WTC11 (cell line): Measurements from ENCODE around the gene LRRC10. TPM values are rescaled to one million over a fixed set of nuclear protein-coding genes. Genes with fewer than 3 reads are reported as not detected.

ENCODE experiments used
- ATAC-seq: fragments of 200-7000 bp; cut with Tn5 transposase; 2 replicates; pipeline ENCODE4 v1.10.0; 2021; ENCODE audit warnings: mild to moderate bottlenecking, moderate library complexity
- Bru-seq: library from RNA; stranded (reverse); fragments of 400-500 nt; gene quantifications from one replicate; lab custom pipeline; 2021; lab: Mats Ljungman, UMichigan
- CTCF ChIA-PET: fragments of 300-600 bp; sonication (Branson Sonifier 250); formaldehyde crosslinking; loops from one replicate; lab custom pipeline; 2021; ENCODE audit warnings: antibody characterized with exemption; lab: Charles Lee
- POLR2A ChIA-PET: fragments of 350-600 bp; sonication (Branson Sonifier 250); formaldehyde crosslinking; loops from one replicate; lab custom pipeline; 2021; ENCODE audit warnings: antibody characterized with exemption; lab: Charles Lee
- DNase-seq: peaks from one replicate; pipeline ENCODE4 v3.0.0; 2021; ENCODE audit warnings: low spot score
- H3K27ac Mint-ChIP-seq: 2 replicates; pipeline ENCODE4 v1.8.0; 2021; ENCODE audit warnings: mixed read lengths
- H3K27me3 Mint-ChIP-seq: 2 replicates; pipeline ENCODE4 v1.8.0; 2021; ENCODE audit warnings: low read depth, mild to moderate bottlenecking, moderate library complexity, mixed read lengths
- H3K36me3 Mint-ChIP-seq: 2 replicates; pipeline ENCODE4 v1.8.0; 2021; ENCODE audit warnings: mixed read lengths
- H3K4me1 Mint-ChIP-seq: 2 replicates; pipeline ENCODE4 v1.8.0; 2022; ENCODE audit warnings: mixed read lengths
- H3K4me3 Mint-ChIP-seq: 2 replicates; pipeline ENCODE4 v1.8.0; 2021; ENCODE audit warnings: mild to moderate bottlenecking, moderate library complexity, mixed read lengths
- H3K9me3 Mint-ChIP-seq: 2 replicates; pipeline ENCODE4 v1.8.0; 2021; ENCODE audit warnings: mixed read lengths
- AFF4 ChIP-seq: sonication (generic); formaldehyde crosslinking; IDR thresholded peaks from 2 replicates; pipeline ENCODE4 v1.8.1; 2023; ENCODE audit warnings: mild to moderate bottlenecking, missing genetic modification reagents, borderline replicate concordance
- CTCF ChIP-seq: fragments of 200-600 bp; IDR thresholded peaks from 2 replicates; pipeline ENCODE4 v1.8.0; 2022; ENCODE audit warnings: antibody characterized with exemption
- GTF2I ChIP-seq: fragments of 250-450 bp; sonication (Bioruptor Pico); conservative IDR thresholded peaks from 2 replicates; pipeline ENCODE4 v1.4.0; 2021; ENCODE audit warnings: mild to moderate bottlenecking
- NR2C2 ChIP-seq: sonication (generic); formaldehyde crosslinking; IDR thresholded peaks from 2 replicates; pipeline ENCODE4 v1.8.0; 2022; ENCODE audit warnings: mild to moderate bottlenecking, missing genetic modification reagents
- NR3C1 ChIP-seq: sonication (generic); formaldehyde crosslinking; conservative IDR thresholded peaks from 2 replicates; pipeline ENCODE4 v1.8.1; 2023; ENCODE audit warnings: low read depth, mild to moderate bottlenecking, missing genetic modification reagents
- RORB ChIP-seq: fragments of 250-450 bp; sonication (Bioruptor Pico); IDR thresholded peaks from 2 replicates; pipeline ENCODE4 v1.9.0; 2021; ENCODE audit warnings: mild to moderate bottlenecking
- TP53 ChIP-seq: sonication (generic); formaldehyde crosslinking; IDR thresholded peaks from 2 replicates; pipeline ENCODE4 v1.8.1; 2023; ENCODE audit warnings: mild to moderate bottlenecking, missing genetic modification reagents
- long read RNA-seq, 3 experiments: library from RNA in 1 of 3; library from capped mRNA in 1 of 3; library from polyadenylated mRNA in 1 of 3; unstranded in 2 of 3; stranded (forward) in 1 of 3; transcript quantifications; one replicate each; pipeline ENCODE4 v2.0.0, GENCODE V29; 2021
- total RNA-seq: library from RNA; stranded (reverse); gene quantifications from 3 replicates; pipeline ENCODE4 v1.2.3, GENCODE V29; 2021
- TF ChIP-seq, protein P1 (sequence below): fragments of 250-450 bp; sonication (Bioruptor Pico); IDR thresholded peaks from 2 replicates; pipeline ENCODE4 v1.9.0; 2021; ENCODE audit warnings: mild to moderate bottlenecking
- TF ChIP-seq, protein P2 (sequence below): sonication (generic); formaldehyde crosslinking; IDR thresholded peaks from 2 replicates; pipeline ENCODE4 v1.8.1; 2023; ENCODE audit warnings: mild to moderate bottlenecking, moderate library complexity, missing genetic modification reagents
- TF ChIP-seq, protein P3 (sequence below): sonication (generic); formaldehyde crosslinking; IDR thresholded peaks from 2 replicates; pipeline ENCODE4 v1.8.0; 2023; ENCODE audit warnings: missing genetic modification reagents

LRRC10 gene
- total RNA-seq (not detected in 3 replicates), Bru-seq, nascent RNA (not detected)
- long read RNA-seq, experiment 1, result 0 reads
- long read RNA-seq, experiment 2, result 0 reads
- long read RNA-seq, experiment 3, result 0 reads

DNA sequence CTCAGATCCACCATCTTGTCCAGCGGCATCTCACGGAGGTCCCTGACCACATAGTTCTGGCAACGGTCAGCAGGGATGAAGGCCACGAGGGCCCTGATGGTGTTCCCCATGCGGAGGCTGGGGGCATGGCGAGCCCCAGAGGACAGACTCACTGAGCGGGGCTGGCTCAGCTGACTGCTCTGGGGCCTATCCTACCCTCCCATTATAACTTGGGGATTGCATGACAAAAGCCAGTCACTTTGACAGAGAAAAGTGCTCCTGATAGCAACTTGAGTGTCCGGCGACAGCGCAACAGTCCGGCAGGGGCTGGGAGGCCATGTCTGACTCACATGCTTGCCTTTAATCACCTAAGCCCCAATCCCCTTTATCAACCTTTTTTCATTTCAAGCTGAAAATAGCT lies at the start of gene LRRC10:
LRRC10 (minus strand) TSS at position 179 of the 400 bp plus-strand sequence; CDS start at position 110, 69 bp downstream.
- ATAC-seq (peak; percentile 48), DNase-seq (no peak)
- no peaks in the 10 kb centered on the region for H3K9me3 Mint-ChIP-seq
- ChIA-PET CTCF (interaction anchor here (0.6 to 1.8 kb wide), 3 partner anchors 20 to 254 kb away, joined by 6 to 8 read pairs (median 6); no protein-coding TSS in a partner anchor), POLR2A (no interaction called here)
- no peak within 1 kb of the TSS for H3K4me3 Mint-ChIP-seq
- no peak for TF ChIP-seq GTF2I (CRISPR knock-in tag)
- TF ChIP-seq RORB (CRISPR knock-in tag), result no peak
- no peak for TF ChIP-seq NR3C1 (CRISPR knock-in tag)
- TF ChIP-seq, protein P1, sequence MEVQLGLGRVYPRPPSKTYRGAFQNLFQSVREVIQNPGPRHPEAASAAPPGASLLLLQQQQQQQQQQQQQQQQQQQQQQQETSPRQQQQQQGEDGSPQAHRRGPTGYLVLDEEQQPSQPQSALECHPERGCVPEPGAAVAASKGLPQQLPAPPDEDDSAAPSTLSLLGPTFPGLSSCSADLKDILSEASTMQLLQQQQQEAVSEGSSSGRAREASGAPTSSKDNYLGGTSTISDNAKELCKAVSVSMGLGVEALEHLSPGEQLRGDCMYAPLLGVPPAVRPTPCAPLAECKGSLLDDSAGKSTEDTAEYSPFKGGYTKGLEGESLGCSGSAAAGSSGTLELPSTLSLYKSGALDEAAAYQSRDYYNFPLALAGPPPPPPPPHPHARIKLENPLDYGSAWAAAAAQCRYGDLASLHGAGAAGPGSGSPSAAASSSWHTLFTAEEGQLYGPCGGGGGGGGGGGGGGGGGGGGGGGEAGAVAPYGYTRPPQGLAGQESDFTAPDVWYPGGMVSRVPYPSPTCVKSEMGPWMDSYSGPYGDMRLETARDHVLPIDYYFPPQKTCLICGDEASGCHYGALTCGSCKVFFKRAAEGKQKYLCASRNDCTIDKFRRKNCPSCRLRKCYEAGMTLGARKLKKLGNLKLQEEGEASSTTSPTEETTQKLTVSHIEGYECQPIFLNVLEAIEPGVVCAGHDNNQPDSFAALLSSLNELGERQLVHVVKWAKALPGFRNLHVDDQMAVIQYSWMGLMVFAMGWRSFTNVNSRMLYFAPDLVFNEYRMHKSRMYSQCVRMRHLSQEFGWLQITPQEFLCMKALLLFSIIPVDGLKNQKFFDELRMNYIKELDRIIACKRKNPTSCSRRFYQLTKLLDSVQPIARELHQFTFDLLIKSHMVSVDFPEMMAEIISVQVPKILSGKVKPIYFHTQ (CRISPR knock-in tag), result no peak
- no peak for TF ChIP-seq CTCF
- no peaks in the 10 kb centered on the region for H3K36me3 Mint-ChIP-seq
- H3K4me1 Mint-ChIP-seq, result peaks cover 3% of the 10 kb centered on the region; the same call in 1 of the 2 replicates
- no peak within 1 kb of the TSS for H3K27ac Mint-ChIP-seq
- peaks cover 3% of the 10 kb centered on the region; the same call in 1 of the 2 replicates for H3K27me3 Mint-ChIP-seq

- H3K4me1 Mint-ChIP-seq, result no peaks in the 10 kb centered on the region
- ChIA-PET CTCF (no interaction called here), POLR2A (no interaction called here)
- H3K27me3 Mint-ChIP-seq, result no peaks in the 10 kb centered on the region
- no peaks in the 10 kb centered on the region for H3K36me3 Mint-ChIP-seq
- no peaks in the 10 kb centered on the region for H3K9me3 Mint-ChIP-seq
- ATAC-seq, result no peak
- H3K4me3 Mint-ChIP-seq, result no peak overlapping the region
- TF ChIP-seq TP53 (no peak), AFF4 (CRISPR knock-in tag) (no peak), NR2C2 (no peak)
- TF ChIP-seq, protein P2, sequence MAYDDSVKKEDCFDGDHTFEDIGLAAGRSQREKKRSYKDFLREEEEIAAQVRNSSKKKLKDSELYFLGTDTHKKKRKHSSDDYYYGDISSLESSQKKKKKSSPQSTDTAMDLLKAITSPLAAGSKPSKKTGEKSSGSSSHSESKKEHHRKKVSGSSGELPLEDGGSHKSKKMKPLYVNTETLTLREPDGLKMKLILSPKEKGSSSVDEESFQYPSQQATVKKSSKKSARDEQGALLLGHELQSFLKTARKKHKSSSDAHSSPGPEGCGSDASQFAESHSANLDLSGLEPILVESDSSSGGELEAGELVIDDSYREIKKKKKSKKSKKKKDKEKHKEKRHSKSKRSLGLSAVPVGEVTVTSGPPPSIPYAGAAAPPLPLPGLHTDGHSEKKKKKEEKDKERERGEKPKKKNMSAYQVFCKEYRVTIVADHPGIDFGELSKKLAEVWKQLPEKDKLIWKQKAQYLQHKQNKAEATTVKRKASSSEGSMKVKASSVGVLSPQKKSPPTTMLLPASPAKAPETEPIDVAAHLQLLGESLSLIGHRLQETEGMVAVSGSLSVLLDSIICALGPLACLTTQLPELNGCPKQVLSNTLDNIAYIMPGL (CRISPR knock-in tag), result no peak
- TF ChIP-seq, protein P3, sequence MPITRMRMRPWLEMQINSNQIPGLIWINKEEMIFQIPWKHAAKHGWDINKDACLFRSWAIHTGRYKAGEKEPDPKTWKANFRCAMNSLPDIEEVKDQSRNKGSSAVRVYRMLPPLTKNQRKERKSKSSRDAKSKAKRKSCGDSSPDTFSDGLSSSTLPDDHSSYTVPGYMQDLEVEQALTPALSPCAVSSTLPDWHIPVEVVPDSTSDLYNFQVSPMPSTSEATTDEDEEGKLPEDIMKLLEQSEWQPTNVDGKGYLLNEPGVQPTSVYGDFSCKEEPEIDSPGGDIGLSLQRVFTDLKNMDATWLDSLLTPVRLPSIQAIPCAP (CRISPR knock-in tag), result no peak
- TF ChIP-seq, protein P1 (CRISPR knock-in tag), result no peak
- H3K27ac Mint-ChIP-seq, result no peak overlapping the region
- DNase-seq, result no peak
Measured at GRCh38 chr12:69660164-69660863, 49.6 kb upstream of the LRRC10 start.
